Mesenchymal stem cell (in vitro differentiated cells and primary cell): Measurements from ENCODE around the gene GNG8.

Experiments used
- DNase-seq: peaks from one replicate; pipeline ENCODE4 v3.0.0-alpha.2; 2013
- H2AFZ ChIP-seq: one replicate; pipeline ENCODE4 v1.6.1; 2013; ENCODE audit warnings: low read depth, mild to moderate bottlenecking, control low read depth, inconsistent platforms, low read length, moderate library complexity
- H2AK5ac ChIP-seq: 2 replicates; pipeline ENCODE4 v1.6.1; 2013; ENCODE audit warnings: low read length, moderate library complexity, mild to moderate bottlenecking, inconsistent platforms; ENCODE audit not compliant: severe bottlenecking
- H2BK120ac ChIP-seq: one replicate; pipeline ENCODE4 v1.6.1; 2013; ENCODE audit warnings: low read depth, mild to moderate bottlenecking, inconsistent platforms, low read length, moderate library complexity
- H2BK12ac ChIP-seq, 2 experiments: one replicate each; pipeline ENCODE4 v1.6.1; 2013; ENCODE audit warnings: inconsistent platforms in 2 of 2, low read length in 2 of 2, mild to moderate bottlenecking in 2 of 2, moderate library complexity in 2 of 2, control low read depth in 1 of 2
- H2BK15ac ChIP-seq: one replicate; pipeline ENCODE4 v1.6.1; 2013; ENCODE audit warnings: mild to moderate bottlenecking, low read depth, inconsistent platforms; ENCODE audit not compliant: poor library complexity, severe bottlenecking
- H2BK5ac ChIP-seq: 2 replicates; pipeline ENCODE4 v1.6.1; 2013; ENCODE audit warnings: low read depth, mild to moderate bottlenecking, low read length, control low read depth, inconsistent platforms; ENCODE audit not compliant: poor library complexity, severe bottlenecking
- H3K14ac ChIP-seq, 2 experiments: one replicate each; pipeline ENCODE4 v1.6.1; 2013; ENCODE audit warnings: inconsistent platforms in 2 of 2, low read length in 2 of 2, control low read depth in 1 of 2, mild to moderate bottlenecking in 1 of 2, moderate library complexity in 1 of 2
- H3K18ac ChIP-seq, 2 experiments: one replicate each; pipeline ENCODE4 v1.6.1; 2013; ENCODE audit warnings: inconsistent platforms in 2 of 2, low read length in 2 of 2, control low read depth in 1 of 2, low read depth in 1 of 2, mild to moderate bottlenecking in 1 of 2
- H3K23ac ChIP-seq, 2 experiments: one replicate each; pipeline ENCODE4 v1.6.1; 2013; ENCODE audit warnings: inconsistent platforms in 2 of 2, low read length in 2 of 2, mild to moderate bottlenecking in 2 of 2, moderate library complexity in 2 of 2, control low read depth in 1 of 2
- H3K27ac ChIP-seq: 2 replicates; pipeline ENCODE4 v1.5.1; 2013; ENCODE audit warnings: mild to moderate bottlenecking, moderate library complexity, low read length, control low read depth, inconsistent platforms; ENCODE audit not compliant: poor library complexity, severe bottlenecking
- H3K27me3 ChIP-seq, 2 experiments: 2 replicates each; pipeline versions ENCODE4 v1.6.1 to v1.7.0; 2013; ENCODE audit warnings: low read length in 2 of 2, mild to moderate bottlenecking in 2 of 2, moderate library complexity in 2 of 2, control low read depth in 1 of 2, inconsistent platforms in 1 of 2; ENCODE audit not compliant: control insufficient read depth in 1 of 2, insufficient read depth in 1 of 2
- H3K36me3 ChIP-seq, 2 experiments: 2 replicates each; pipeline versions ENCODE4 v1.6.1 to v1.7.0; 2013; ENCODE audit warnings: low read length in 2 of 2, control low read depth in 1 of 2, inconsistent platforms in 1 of 2, low read depth in 1 of 2, mild to moderate bottlenecking in 1 of 2; ENCODE audit not compliant: insufficient read depth in 2 of 2, control insufficient read depth in 1 of 2
- H3K4ac ChIP-seq, 2 experiments: one replicate each; pipeline ENCODE4 v1.6.1; 2013; ENCODE audit warnings: inconsistent platforms in 2 of 2, low read length in 2 of 2, mild to moderate bottlenecking in 2 of 2, moderate library complexity in 2 of 2, control low read depth in 1 of 2, low read depth in 1 of 2
- H3K4me1 ChIP-seq: 2 replicates; pipeline ENCODE4 v1.6.1; 2013; ENCODE audit warnings: low read depth, low read length, control low read depth; ENCODE audit not compliant: control insufficient read depth, insufficient read depth
- H3K4me2 ChIP-seq: 2 replicates; pipeline ENCODE4 v1.6.1; 2013; ENCODE audit warnings: low read length, mild to moderate bottlenecking, inconsistent platforms; ENCODE audit not compliant: poor library complexity, severe bottlenecking
- H3K4me3 ChIP-seq, 2 experiments: 2 replicates each; pipeline versions ENCODE4 v1.5.1 to v1.7.0; 2013; ENCODE audit warnings: low read length in 2 of 2, mild to moderate bottlenecking in 2 of 2, control low read depth in 1 of 2, low read depth in 1 of 2; ENCODE audit not compliant: insufficient read depth in 1 of 2
- H3K79me1 ChIP-seq: replicated peaks from 2 replicates; pipeline ENCODE4 v1.6.1; 2013; ENCODE audit warnings: mild to moderate bottlenecking, control low read depth, low read length, inconsistent platforms; ENCODE audit not compliant: poor library complexity, severe bottlenecking
- H3K9ac ChIP-seq: 2 replicates; pipeline ENCODE4 v1.7.0; 2013; ENCODE audit warnings: mild to moderate bottlenecking, low read length, moderate library complexity
- H3K9me3 ChIP-seq: 2 replicates; pipeline ENCODE4 v1.7.0; 2013; ENCODE audit warnings: mild to moderate bottlenecking, low read length; ENCODE audit not compliant: control insufficient read depth
- H4K8ac ChIP-seq: one replicate; pipeline ENCODE4 v1.6.1; 2013; ENCODE audit warnings: inconsistent platforms, mild to moderate bottlenecking, low read length, moderate library complexity
- H4K91ac ChIP-seq: one replicate; pipeline ENCODE4 v1.6.1; 2013; ENCODE audit warnings: mild to moderate bottlenecking, low read length, inconsistent platforms
- WGBS: methylation state at CpG from one replicate; pipeline ENCODE4 v1.1.7; 2013; ENCODE audit warnings: mixed read lengths; 5-methylcytosine and 5-hydroxymethylcytosine counted together

Gene GNG8

GRCh38 chr19:46625731-46626130, 10.3 kb downstream of the GNG8 start:
- Histone ChIP-seq H3K79me1 (no peaks in the 10 kb centered on the region), H2BK120ac (peak overlapping the region; percentile 93), H3K18ac (peak overlapping the region; percentile 6 to 98), H3K27ac (no peak overlapping the region), H2AK5ac (no peak overlapping the region), H3K23ac (no peak overlapping the region), H3K36me3 (peaks cover 0 to 5% of the 10 kb centered on the region in 2 experiments), H4K8ac (peak overlapping the region; percentile 58), H3K4ac (peak overlapping the region; percentile 18 to 96), H3K14ac (peak overlapping the region in 1 of 2 experiments; percentile 6), H4K91ac (peak overlapping the region; percentile 83), H3K27me3 (peaks cover 0 to 15% of the 10 kb centered on the region in 2 experiments), H2AFZ (no peak overlapping the region), H3K9ac (peak overlapping the region; percentile 83), H2BK5ac (no peak overlapping the region), H3K4me1 (peaks cover 11% of the 10 kb centered on the region), H2BK15ac (peak overlapping the region; percentile 85), H2BK12ac (peak overlapping the region; percentile 84 to 100), H3K9me3 (no peaks in the 10 kb centered on the region), H3K4me3 (no peak overlapping the region), H3K4me2 (no peak overlapping the region)
- no peak for DNase-seq
- WGBS = 87% methylated on average over 12 of the region's 12 CpGs

DNA sequence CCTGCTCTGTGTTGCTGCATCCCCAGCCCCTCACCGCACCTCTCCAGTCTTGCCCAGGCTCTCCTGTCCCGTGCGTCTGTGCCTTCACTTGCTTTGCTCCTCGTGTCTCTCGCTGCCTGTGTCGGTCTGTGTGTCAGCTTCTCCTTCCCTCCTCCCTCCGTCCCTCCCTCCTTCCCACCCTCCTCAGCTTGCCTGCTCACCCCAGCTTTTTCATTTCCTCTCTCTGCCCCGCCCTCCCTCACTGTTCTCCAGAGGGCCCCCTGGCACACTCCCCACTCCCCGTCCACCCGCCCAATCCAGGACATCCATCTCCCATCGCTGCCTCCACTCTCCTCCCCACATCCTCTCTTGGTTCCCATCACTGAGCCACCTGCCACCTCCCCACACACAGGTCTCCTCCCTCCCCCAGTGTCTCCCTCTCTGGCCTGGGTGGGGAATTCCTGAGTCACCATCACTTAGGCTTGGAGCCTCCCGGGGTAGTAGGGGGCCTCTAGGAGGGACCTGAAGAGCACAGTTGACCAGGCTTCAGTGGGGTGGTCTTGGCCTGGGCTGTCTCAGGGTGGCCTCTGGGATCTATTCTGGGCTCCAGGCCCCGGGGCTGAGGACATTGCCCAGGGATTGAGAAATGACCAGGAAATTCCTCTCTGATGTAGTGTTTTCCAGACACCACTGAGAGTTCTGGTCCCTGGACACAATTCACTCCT, 10.9 kb downstream of the GNG8 start, which contains the start of gene PTGIR:
Gene PTGIR, minus strand, starts transcription at position 132 of the 704 bp plus-strand sequence. CDS start 864 bp downstream, outside the sequence.
- WGBS = 11% methylated on average over 13 of the region's 13 CpGs
- Histone ChIP-seq H3K14ac (peak within 1 kb of the TSS in 1 of 2 experiments; percentile 91), H3K18ac (peak within 1 kb of the TSS; percentile 79 to 98), H2BK15ac (peak within 1 kb of the TSS; percentile 90), H3K36me3 (peaks cover 0 to 5% of the 10 kb centered on the region in 2 experiments), H4K8ac (peak within 1 kb of the TSS; percentile 74), H3K4me2 (no peak within 1 kb of the TSS), H4K91ac (peak within 1 kb of the TSS; percentile 86), H3K27ac (no peak within 1 kb of the TSS), H2BK120ac (peak within 1 kb of the TSS; percentile 93), H3K27me3 (peaks cover 0 to 19% of the 10 kb centered on the region in 2 experiments), H3K4ac (peak within 1 kb of the TSS; percentile 89 to 96), H3K4me3 (peak within 1 kb of the TSS in 1 of 2 experiments; percentile 78), H2BK12ac (peak within 1 kb of the TSS; percentile 84 to 100), H2BK5ac (no peak within 1 kb of the TSS), H3K9ac (peak within 1 kb of the TSS; percentile 83), H2AFZ (no peak within 1 kb of the TSS), H3K23ac (peak within 1 kb of the TSS in 1 of 2 experiments; percentile 25), H2AK5ac (no peak within 1 kb of the TSS), H3K79me1 (no peaks in the 10 kb centered on the region), H3K4me1 (peaks cover 10% of the 10 kb centered on the region), H3K9me3 (no peaks in the 10 kb centered on the region)
- DNase-seq = peak; percentile 96

- DNase-seq = no peak
- Histone ChIP-seq H3K23ac (peak overlapping the region in 1 of 2 experiments; percentile 25), H3K27me3 (peaks cover 0 to 19% of the 10 kb centered on the region in 2 experiments), H4K8ac (peak overlapping the region; percentile 74), H3K9ac (peak overlapping the region; percentile 83), H3K14ac (peak overlapping the region in 1 of 2 experiments; percentile 82), H2BK12ac (peak overlapping the region; percentile 20 to 97), H2AFZ (no peak overlapping the region), H3K27ac (no peak overlapping the region), H2BK5ac (no peak overlapping the region), H4K91ac (peak overlapping the region; percentile 65), H2BK120ac (peak overlapping the region; percentile 81), H2BK15ac (peak overlapping the region; percentile 90), H3K4me3 (peak overlapping the region in 1 of 2 experiments; percentile 78), H3K4ac (peak overlapping the region; percentile 81 to 89), H3K36me3 (peaks cover 0 to 5% of the 10 kb centered on the region in 2 experiments), H3K4me1 (peaks cover 8% of the 10 kb centered on the region), H3K4me2 (no peak overlapping the region), H3K18ac (peak overlapping the region; percentile 46 to 95), H2AK5ac (no peak overlapping the region), H3K79me1 (no peaks in the 10 kb centered on the region), H3K9me3 (no peaks in the 10 kb centered on the region)
- 91% methylated on average over 20 of the region's 35 CpGs for WGBS
These were observed 12.0 kb downstream of the GNG8 start for GRCh38 chr19:46623915-46624502.

GRCh38 chr19:46622118-46622446, 13.9 kb downstream of the GNG8 start:
- no peaks in the 10 kb centered on the region for H3K9me3 ChIP-seq
- H3K18ac ChIP-seq = peak overlapping the region; percentile 16 to 71
- H3K9ac ChIP-seq = peak overlapping the region; percentile 60
- WGBS = 79% methylated on average over 7 of the region's 7 CpGs
- no peak overlapping the region for H3K4me2 ChIP-seq
- H2BK120ac ChIP-seq = peak overlapping the region; percentile 66
- peak overlapping the region; percentile 94 for H2BK15ac ChIP-seq
- no peak overlapping the region for H2AFZ ChIP-seq
- H2BK5ac ChIP-seq = no peak overlapping the region
- H3K36me3 ChIP-seq = peaks cover 0 to 5% of the 10 kb centered on the region in 2 experiments
- peak overlapping the region; percentile 99 to 100 for H2BK12ac ChIP-seq
- H3K27ac ChIP-seq = no peak overlapping the region
- H2AK5ac ChIP-seq = no peak overlapping the region
- H3K27me3 ChIP-seq = peaks cover 0 to 19% of the 10 kb centered on the region in 2 experiments
- DNase-seq = no peak
- H3K4me3 ChIP-seq = peak overlapping the region in 1 of 2 experiments; percentile 60
- H4K91ac ChIP-seq = peak overlapping the region; percentile 93
- H3K79me1 ChIP-seq = no peaks in the 10 kb centered on the region
- peak overlapping the region; percentile 92 for H4K8ac ChIP-seq
- H3K4me1 ChIP-seq = peaks cover 8% of the 10 kb centered on the region
- peak overlapping the region in 1 of 2 experiments; percentile 68 for H3K4ac ChIP-seq
- peak overlapping the region in 1 of 2 experiments; percentile 79 for H3K14ac ChIP-seq
- H3K23ac ChIP-seq = no peak overlapping the region
